GM12801 (cell line): ENCODE results near the gene LPAR2.

Experiments
- CTCF ChIP-seq: IDR thresholded peaks from one replicate; pipeline ENCODE4 v1.5.1; 2011; ENCODE audit warnings: control low read depth; ENCODE audit not compliant: insufficient read length; ENCODE audit errors: extremely low read depth

Gene LPAR2

GRCh38 chr19:19627621-19628500 is at the start of gene LPAR2:
LPAR2 (minus strand) TSS chr19:19628220; CDS start chr19:19627275, 945 bp downstream.
- TF ChIP-seq CTCF = no peak

GRCh38 chr19:19677579-19677978 is 49.6 kb upstream of the LPAR2 start:
- TF ChIP-seq CTCF = no peak

GRCh38 chr19:19674315-19674714 is 46.3 kb upstream of the LPAR2 start:
- TF ChIP-seq CTCF = no peak

- no peak for TF ChIP-seq CTCF
These were observed 44.8 kb upstream of the LPAR2 start for GRCh38 chr19:19672816-19673215.

- no peak for TF ChIP-seq CTCF
These were observed 42.1 kb upstream of the LPAR2 start for GRCh38 chr19:19670070-19670551.

GRCh38 chr19:19668230-19669012 is 40.4 kb upstream of the LPAR2 start, which contains the start of gene ZNF101:
ZNF101 (plus strand) TSS chr19:19668839; CDS start chr19:19668964, 125 bp downstream.
- TF ChIP-seq CTCF = no peak

- no peak for TF ChIP-seq CTCF
These were observed 35.5 kb upstream of the LPAR2 start, which contains the start of gene ATP13A1 for GRCh38 chr19:19663256-19664120. ATP13A1 (minus strand) TSS chr19:19663676; CDS start chr19:19663666, 10 bp downstream.
